Measurements from ENCODE around the gene RANBP3. TPM values are rescaled to one million over a fixed set of nuclear protein-coding genes. Genes with fewer than 3 reads are reported as not detected.

Gene RANBP3
- total and polyA plus RNA-seq, 2 of the 8 experiments (the other 6 are each of a cell fraction or from before 2014, with no cell fraction given) = 95.4 to 122 TPM

- TF ChIP-seq CHD7 (IDR thresholded peaks at IDR 0.05; ENCODE audit: insufficient replicate concordance, low read length) (no peak), BACH1 (IDR thresholded peaks at IDR 0.05; ENCODE audit: low read length) (no peak), CTBP2 (IDR thresholded peaks at IDR 0.05; ENCODE audit: borderline replicate concordance, insufficient read depth, insufficient read length, low read length) (no peak), JUN (IDR thresholded peaks at IDR 0.05; ENCODE audit: low read depth, low read length) (no peak), SIX5 (IDR thresholded peaks at IDR 0.05; ENCODE audit: low read depth, low read length) (no peak), SUZ12 (IDR thresholded peaks at IDR 0.05; ENCODE audit: low read length) (no peak), TBP (IDR thresholded peaks at IDR 0.05; ENCODE audit: low read depth, low read length) (no peak), USF2 (IDR thresholded peaks at IDR 0.05; ENCODE audit: low read length) (no peak), CHD1 (IDR thresholded peaks at IDR 0.05; ENCODE audit: low read depth, low read length) (no peak), YY1 (IDR thresholded peaks at IDR 0.05; ENCODE audit: low read depth, low read length) (no peak)
Measured at GRCh38 chr19:5964816-5965565, 12.9 kb downstream of the RANBP3 start (continued).

Data from H1 (cell line).